ENCODE results near the gene TCIRG1.
"Not testable (repeated sequence)": the region's sequence is repeated elsewhere in the genome, so short reads cannot be mapped to it uniquely, and the experiment has no call there.

The TCIRG1 gene

GRCh38 chr11:68083517-68083916 is 44.7 kb downstream of the TCIRG1 start:
- H3K4me1 ChIP-seq, result peaks cover under 1 to 15% (median 9%) of the 10 kb centered on the region in 10 experiments; a peak in 19 of 20 replicates
- TF ChIP-seq Cebpa-rat (IDR thresholded peaks at IDR 0.05), result no peak
- H3K9me3 ChIP-seq (replicated peaks in 1 of 11), result no peaks in the 10 kb centered on the region
- no peak overlapping the region for H3K4me2 ChIP-seq
- peaks cover 0 to 50% (median 0%) of the 10 kb centered on the region in 11 experiments; a peak in 5 of 22 replicates for H4K20me1 ChIP-seq
- H3K27me3 ChIP-seq, result no peaks in the 10 kb centered on the region
- H3K9ac ChIP-seq, result no peak overlapping the region
- H3K36me3 ChIP-seq, result peaks cover 15 to 61% (median 39%) of the 10 kb centered on the region in 11 experiments
- no peak overlapping the region for H3K4me3 ChIP-seq
- H3K27ac ChIP-seq, result no peak overlapping the region

GRCh38 chr11:68089679-68090078 is 50.9 kb downstream of the TCIRG1 start:
- TF ChIP-seq Cebpa-rat (IDR thresholded peaks at IDR 0.05), result no peak
- peak overlapping the region in 10 of 11 experiments; percentile 38 to 70 (median 66); a peak in 14 of 22 replicates for H3K4me2 ChIP-seq
- H3K36me3 ChIP-seq, result peaks cover 9 to 38% (median 21%) of the 10 kb centered on the region in 11 experiments; a peak in 20 of 22 replicates
- no peak overlapping the region for H3K4me3 ChIP-seq
- 0 out of 22 replicates have a peak overlapping the region, but pooled peaks of 1 of the 11 experiments have one; percentile 69 for H3K27ac ChIP-seq
- H3K9ac ChIP-seq, result no peak overlapping the region
- no peaks in the 10 kb centered on the region for H3K27me3 ChIP-seq
- peaks cover 19 to 37% (median 29%) of the 10 kb centered on the region in 10 experiments for H3K4me1 ChIP-seq
- no peaks in the 10 kb centered on the region for H3K9me3 ChIP-seq (replicated peaks in 1 of 11)
- peaks cover 0 to 70% (median 0%) of the 10 kb centered on the region in 11 experiments; a peak in 6 of 22 replicates for H4K20me1 ChIP-seq

- peak overlapping the region; percentile 38 to 70 (median 65); a peak in 21 of 22 replicates for H3K4me2 ChIP-seq
- H3K9ac ChIP-seq, result peak overlapping the region in 9 of 11 experiments; percentile 7 to 51 (median 36); a peak in 8 of 22 replicates
- no peaks in the 10 kb centered on the region for H3K9me3 ChIP-seq (replicated peaks in 1 of 11)
- peaks cover 13 to 44% (median 21%) of the 10 kb centered on the region in 11 experiments; a peak in 21 of 22 replicates for H3K36me3 ChIP-seq
- no peak overlapping the region; a peak in 2 of 20 replicates for H3K4me3 ChIP-seq
- H3K4me1 ChIP-seq, result peaks cover 19 to 37% (median 29%) of the 10 kb centered on the region in 10 experiments
- TF ChIP-seq Cebpa-rat (IDR thresholded peaks at IDR 0.05), result no peak
- no peaks in the 10 kb centered on the region for H3K27me3 ChIP-seq
- peaks cover 0 to 68% (median 0%) of the 10 kb centered on the region in 11 experiments; a peak in 6 of 22 replicates for H4K20me1 ChIP-seq
- peak overlapping the region in 9 of 11 experiments; percentile 7 to 69 (median 49); a peak in 14 of 22 replicates for H3K27ac ChIP-seq
Measured at GRCh38 chr11:68090287-68090686, 51.5 kb downstream of the TCIRG1 start.

GRCh38 chr11:68090706-68091105 is 51.9 kb downstream of the TCIRG1 start:
- TF ChIP-seq Cebpa-rat (IDR thresholded peaks at IDR 0.05), result no peak
- Histone ChIP-seq H3K27ac (peak overlapping the region in 9 of 11 experiments; percentile 7 to 69 (median 49); a peak in 14 of 22 replicates), H3K27me3 (no peaks in the 10 kb centered on the region), H4K20me1 (peaks cover 0 to 65% (median 0%) of the 10 kb centered on the region in 11 experiments; a peak in 6 of 22 replicates), H3K4me2 (peak overlapping the region; percentile 38 to 70 (median 65); a peak in 20 of 22 replicates), H3K4me3 (peak overlapping the region in 2 of 10 experiments; percentile 4 to 9; a peak in 4 of 20 replicates), H3K4me1 (peaks cover 19 to 37% (median 29%) of the 10 kb centered on the region in 10 experiments), H3K36me3 (peaks cover 13 to 48% (median 25%) of the 10 kb centered on the region in 11 experiments; a peak in 21 of 22 replicates), H3K9me3 (replicated peaks in 1 of 11) (no peaks in the 10 kb centered on the region), H3K9ac (peak overlapping the region in 9 of 11 experiments; percentile 7 to 51 (median 36); a peak in 11 of 22 replicates)

GRCh38 chr11:68092411-68092810 is 53.6 kb downstream of the TCIRG1 start:
- no peaks in the 10 kb centered on the region for H3K27me3 ChIP-seq
- H3K36me3 ChIP-seq, result peaks cover 17 to 54% (median 32%) of the 10 kb centered on the region in 11 experiments; a peak in 21 of 22 replicates
- H3K9ac ChIP-seq, result no peak overlapping the region
- H3K9me3 ChIP-seq (replicated peaks in 1 of 11), result no peaks in the 10 kb centered on the region
- TF ChIP-seq Cebpa-rat (IDR thresholded peaks at IDR 0.05), result no peak
- H4K20me1 ChIP-seq, result peaks cover 0 to 75% (median 6%) of the 10 kb centered on the region in 11 experiments; a peak in 10 of 22 replicates
- no peak overlapping the region for H3K27ac ChIP-seq
- peaks cover 19 to 37% (median 29%) of the 10 kb centered on the region in 10 experiments for H3K4me1 ChIP-seq
- peak overlapping the region in 3 of 11 experiments; percentile 67 to 70 (median 70); a peak in 3 of 22 replicates for H3K4me2 ChIP-seq
- H3K4me3 ChIP-seq, result no peak overlapping the region

GRCh38 chr11:68092946-68093345 is 54.1 kb downstream of the TCIRG1 start:
- H3K9me3 ChIP-seq (replicated peaks in 1 of 11); H3K4me2 ChIP-seq; H3K27ac ChIP-seq; H3K27me3 ChIP-seq; H3K9ac ChIP-seq; H3K4me3 ChIP-seq: not testable (repeated sequence)
- H3K4me1 ChIP-seq, result peaks cover 19 to 37% (median 29%) of the 10 kb centered on the region in 10 experiments
- peaks cover 5 to 77% (median 11%) of the 10 kb centered on the region in 11 experiments; a peak in 14 of 22 replicates for H4K20me1 ChIP-seq
- H3K36me3 ChIP-seq, result peaks cover 17 to 52% (median 29%) of the 10 kb centered on the region in 11 experiments; a peak in 21 of 22 replicates

- H3K27me3 ChIP-seq, result no peaks in the 10 kb centered on the region
- peaks cover 6 to 78% (median 17%) of the 10 kb centered on the region in 11 experiments; a peak in 14 of 22 replicates for H4K20me1 ChIP-seq
- H3K9me3 ChIP-seq (replicated peaks in 1 of 11), result no peaks in the 10 kb centered on the region
- H3K4me3 ChIP-seq, result no peak overlapping the region
- no peak for TF ChIP-seq Cebpa-rat (IDR thresholded peaks at IDR 0.05)
- peaks cover 17 to 46% (median 26%) of the 10 kb centered on the region in 11 experiments; a peak in 21 of 22 replicates for H3K36me3 ChIP-seq
- H3K27ac ChIP-seq, result no peak overlapping the region
- H3K9ac ChIP-seq, result no peak overlapping the region
- H3K4me2 ChIP-seq, result no peak overlapping the region
- H3K4me1 ChIP-seq, result peaks cover 19 to 41% (median 29%) of the 10 kb centered on the region in 10 experiments
Measured at GRCh38 chr11:68093565-68093964, 54.7 kb downstream of the TCIRG1 start.

GRCh38 chr11:68096962-68097361 is 58.1 kb downstream of the TCIRG1 start:
- no peak overlapping the region for H3K27ac ChIP-seq
- H3K9me3 ChIP-seq (replicated peaks in 1 of 11), result peaks cover 0 to 1% (median 0%) of the 10 kb centered on the region in 11 experiments; a peak in 3 of 22 replicates
- no peak overlapping the region for H3K4me2 ChIP-seq
- H3K4me1 ChIP-seq, result peaks cover 20 to 43% (median 30%) of the 10 kb centered on the region in 10 experiments
- 0 out of 22 replicates have a peak overlapping the region, but pooled peaks of 1 of the 11 experiments have one; percentile 15 for H3K9ac ChIP-seq
- H3K36me3 ChIP-seq, result peaks cover 13 to 39% (median 25%) of the 10 kb centered on the region in 11 experiments; a peak in 21 of 22 replicates
- no peak for TF ChIP-seq Cebpa-rat (IDR thresholded peaks at IDR 0.05)
- H4K20me1 ChIP-seq, result peaks cover 9 to 80% (median 38%) of the 10 kb centered on the region in 11 experiments; a peak in 16 of 22 replicates
- no peak overlapping the region for H3K4me3 ChIP-seq
- H3K27me3 ChIP-seq, result no peaks in the 10 kb centered on the region

- no peak overlapping the region for H3K4me3 ChIP-seq
- peaks cover 0 to 14% (median 9%) of the 10 kb centered on the region in 11 experiments; a peak in 9 of 22 replicates for H3K9me3 ChIP-seq (replicated peaks in 1 of 11)
- H4K20me1 ChIP-seq, result peaks cover 9 to 87% (median 44%) of the 10 kb centered on the region in 11 experiments; a peak in 16 of 22 replicates
- H3K4me1 ChIP-seq, result peaks cover 20 to 32% (median 24%) of the 10 kb centered on the region in 10 experiments
- peak overlapping the region in 10 of 11 experiments; percentile 26 to 71 (median 58); a peak in 16 of 22 replicates for H3K4me2 ChIP-seq
- peak overlapping the region in 4 of 11 experiments; percentile 7 to 41 (median 24); a peak in 2 of 22 replicates for H3K9ac ChIP-seq
- 0 out of 22 replicates have a peak overlapping the region, but pooled peaks of 1 of the 11 experiments have one; percentile 2 for H3K27ac ChIP-seq
- no peaks in the 10 kb centered on the region for H3K27me3 ChIP-seq
- H3K36me3 ChIP-seq, result peaks cover 17 to 43% (median 32%) of the 10 kb centered on the region in 11 experiments
- no peak for TF ChIP-seq Cebpa-rat (IDR thresholded peaks at IDR 0.05)
Measured at GRCh38 chr11:68099057-68099456, 60.2 kb downstream of the TCIRG1 start.
